HepG2 (cell line): ENCODE results near the gene ACAD8. TPM values are rescaled to one million over a fixed set of nuclear protein-coding genes. Genes with fewer than 3 reads are reported as not detected.

Experiments
- ATAC-seq: fragments of 200-7000 bp; cut with Tn5 transposase; 3 replicates; pipeline ENCODE4 v1.9.1; 2020; ENCODE audit warnings: mild to moderate bottlenecking, moderate library complexity
- BruUV-seq: library from RNA; stranded (reverse); fragments of 400-500 nt; replicated peaks from 2 replicates; lab custom pipeline; 2021; lab: Mats Ljungman, UMichigan
- CTCF ChIA-PET: fragments of 300-600 bp; formaldehyde crosslinking; extraction: SDS; loops from one replicate; lab custom pipeline; 2021; ENCODE audit warnings: low total read pairs, inconsistent platforms, low intra/inter-chr PET ratio; lab: Yijun Ruan, JAX
- POLR2A ChIA-PET: fragments of 350-600 bp; sonication (Branson Sonifier 250); formaldehyde crosslinking; loops from one replicate; lab custom pipeline; 2020; ENCODE audit warnings: antibody characterized with exemption, inconsistent platforms; lab: Yijun Ruan, JAX
- DNase-seq: peaks from one replicate; pipeline ENCODE4 v3.0.0-alpha.2; 2015; ENCODE audit warnings: low spot score
- FAIRE-seq: peaks from 3 replicates; lab custom pipeline; 2011; peaks lifted over from hg19 to GRCh38; lab: Jason Lieb, UNC
- H2AFZ ChIP-seq: one replicate; pipeline ENCODE4 v1.6.1; 2011; ENCODE audit warnings: low read length, inconsistent platforms
- H3K27ac ChIP-seq: fragments of 300-600 bp; 3 replicates; pipeline ENCODE4 v1.8.0; 2011; ENCODE audit warnings: mixed run types, mild to moderate bottlenecking, mixed read lengths, low read length, inconsistent platforms; ENCODE audit not compliant: insufficient read depth; ENCODE audit errors: extremely low read length
- H3K27me3 ChIP-seq, 2 experiments: fragments of 200-600 bp in 1 of 2; 2 replicates in 1 of 2; 3 replicates in 1 of 2; pipeline versions ENCODE4 v1.6.0 to v1.8.0; 2011; ENCODE audit warnings: low read length in 2 of 2, mild to moderate bottlenecking in 2 of 2, moderate library complexity in 2 of 2, inconsistent platforms in 1 of 2; ENCODE audit not compliant: insufficient read depth in 2 of 2, control insufficient read depth in 1 of 2
- H3K36me3 ChIP-seq, 2 experiments: fragments of 200-600 bp in 1 of 2; replicated peaks in 1 of 2; 2 replicates in 1 of 2; 3 replicates in 1 of 2; pipeline versions ENCODE4 v1.5.1 to v1.8.0; 2011; ENCODE audit warnings: low read length in 2 of 2, inconsistent platforms in 1 of 2; ENCODE audit not compliant: insufficient read depth in 2 of 2, control insufficient read depth in 1 of 2
- H3K4me1 ChIP-seq: 2 replicates; pipeline ENCODE4 v1.5.1; 2012; ENCODE audit warnings: low read length, inconsistent platforms; ENCODE audit not compliant: insufficient read depth
- H3K4me2 ChIP-seq: 2 replicates; pipeline ENCODE4 v1.6.0; 2011; ENCODE audit warnings: low read depth, low read length, inconsistent platforms
- H3K4me3 ChIP-seq, 3 experiments: fragments of 200-600 bp in 1 of 3; sonication (generic), shearing (Covaris generic) in 1 of 3; replicated peaks in 1 of 3; 2 replicates each; pipeline ENCODE4 v1.5.1; 2011 to 2016; ENCODE audit warnings: low read length in 3 of 3, inconsistent platforms in 2 of 3, low read depth in 2 of 3, mild to moderate bottlenecking in 2 of 3, control low read depth in 1 of 3, mixed read lengths in 1 of 3; ENCODE audit not compliant: insufficient read depth in 1 of 3
- H3K79me2 ChIP-seq: one replicate; pipeline ENCODE4 v1.6.1; 2011; ENCODE audit warnings: low read length, inconsistent platforms; ENCODE audit not compliant: insufficient read depth
- H3K9ac ChIP-seq: 2 replicates; pipeline ENCODE4 v1.6.0; 2011; ENCODE audit warnings: mild to moderate bottlenecking, low read depth, low read length, inconsistent platforms; ENCODE audit not compliant: insufficient read depth
- H3K9me3 ChIP-seq: 2 replicates; pipeline ENCODE4 v1.5.1; 2012; ENCODE audit warnings: mild to moderate bottlenecking, low read length
- H4K20me1 ChIP-seq: 2 replicates; pipeline ENCODE4 v1.6.0; 2011; ENCODE audit warnings: inconsistent platforms, mild to moderate bottlenecking, low read length, moderate library complexity; ENCODE audit not compliant: insufficient read depth
- ADNP ChIP-seq: sonication (generic); formaldehyde crosslinking; IDR thresholded peaks from 2 replicates; pipeline ENCODE4 v1.4.0; 2020; ENCODE audit warnings: missing genetic modification reagents
- HOXA3 ChIP-seq: sonication (generic); formaldehyde crosslinking; IDR thresholded peaks from 2 replicates; pipeline ENCODE4 v1.5.0; 2020; ENCODE audit warnings: missing genetic modification reagents
- IKZF4 ChIP-seq: sonication (generic); formaldehyde crosslinking; IDR thresholded peaks from 2 replicates; pipeline ENCODE4 v1.5.1; 2020; ENCODE audit warnings: borderline replicate concordance, mild to moderate bottlenecking, low read depth, missing genetic modification reagents; ENCODE audit errors: not compliant biosample characterization
- IRF2 ChIP-seq: IDR thresholded peaks from 2 replicates; pipeline ENCODE4 v1.6.1; 2018; ENCODE audit warnings: missing genetic modification reagents, missing compliant biosample characterization
- IRX3 ChIP-seq: sonication (generic); formaldehyde crosslinking; IDR thresholded peaks from 2 replicates; pipeline ENCODE4 v1.8.1; 2023; ENCODE audit warnings: mild to moderate bottlenecking, low read depth, missing genetic modification reagents, borderline replicate concordance
- MXD3 ChIP-seq: IDR thresholded peaks from 2 replicates; pipeline ENCODE4 v1.6.1; 2016; ENCODE audit warnings: mild to moderate bottlenecking, missing biosample characterization, missing genetic modification reagents
- PRDM10 ChIP-seq: sonication (generic); formaldehyde crosslinking; IDR thresholded peaks from 2 replicates; pipeline ENCODE4 v1.4.0; 2020; ENCODE audit warnings: low read depth, missing genetic modification reagents
- PRPF4 ChIP-seq: fragments of 200-400 bp; formaldehyde crosslinking; IDR thresholded peaks from 2 replicates; pipeline ENCODE4 v1.6.1; 2016; ENCODE audit warnings: low read length, low read depth; ENCODE audit not compliant: poor library complexity, severe bottlenecking
- REL ChIP-seq: sonication (generic); formaldehyde crosslinking; conservative IDR thresholded peaks from 2 replicates; pipeline ENCODE4 v1.8.0; 2022; ENCODE audit warnings: mild to moderate bottlenecking, missing genetic modification reagents, moderate library complexity
- ZNF281 ChIP-seq: sonication (generic); formaldehyde crosslinking; IDR thresholded peaks from 2 replicates; pipeline ENCODE4 v1.4.0; 2020; ENCODE audit warnings: missing genetic modification reagents, borderline replicate concordance
- ZNF878 ChIP-seq: sonication (generic); formaldehyde crosslinking; IDR thresholded peaks from 2 replicates; pipeline ENCODE4 v1.8.1; 2023; ENCODE audit warnings: mild to moderate bottlenecking, missing genetic modification reagents, moderate library complexity
- WGBS: methylation state at CpG from one replicate; pipeline ENCODE4 v1.1.6; 2017; ENCODE audit warnings: low lambda C conversion rate; 5-methylcytosine and 5-hydroxymethylcytosine counted together
- in situ Hi-C: cut with HindIII; loops from 2 replicates; pipeline ENCODE4 v1.10.0; 2017; ENCODE audit warnings: low pct_unique_long_range_greater_than_20kb; ENCODE audit not compliant: extremely low pct_ligation_motif_present
- intact Hi-C: fragments of 100-400 bp; cut with micrococcal nuclease; formaldehyde crosslinking; loops from one replicate; pipeline ENCODE4 v1.10.0; 2022; ENCODE audit not compliant: unreplicated experiment
- polyA plus RNA-seq, 8 experiments: library from polyadenylated mRNA; depleted of rRNA in 3 of 8; stranded (reverse) in 7 of 8; unstranded in 1 of 8; fragments of >200 nt; fragmentation: Illumina TruSeq in 4 of 8; extraction: Trizol in 4 of 8; gene quantifications; 2 replicates each; pipeline versions ENCODE4 v1.2.1 to v1.2.3, GENCODE V29; 2011 to 2016; ENCODE audit warnings: low read depth in 4 of 8, missing spikeins in 1 of 8, mixed read lengths in 1 of 8; ENCODE audit not compliant: insufficient read depth in 1 of 8
- total RNA-seq, 5 experiments: library from RNA; depleted of rRNA; stranded (reverse); fragments of >200 nt; fragmentation: Illumina TruSeq; extraction: Trizol; gene quantifications; 2 replicates each; pipeline ENCODE4 v1.2.3, GENCODE V29; 2016; ENCODE audit warnings: low read depth in 1 of 5

The ACAD8 gene
- total and polyA plus RNA-seq, 2 of the 13 experiments (the other 11 are each of a cell fraction or from before 2014, with no cell fraction given): 13.5 to 20.3 TPM

- no TSS peak for BruUV-seq
- H3K36me3 ChIP-seq: no peaks in the 10 kb centered on the region
- in situ Hi-C loops (no loop called here), intact Hi-C loops (no loop called here)
- POLR2A ChIA-PET: no interaction called here
- ATAC-seq (no peak), DNase-seq (no peak), FAIRE-seq (no peak)
- no peak overlapping the region for H2AFZ ChIP-seq
- H3K27ac ChIP-seq: no peak overlapping the region
- WGBS: 35% methylated on average over 7 of the region's 7 CpGs
- H3K4me1 ChIP-seq: no peaks in the 10 kb centered on the region
- no peak overlapping the region for H3K4me2 ChIP-seq
- H3K9me3 ChIP-seq: no peaks in the 10 kb centered on the region
- H3K4me3 ChIP-seq: no peak overlapping the region
- no peak overlapping the region for H3K9ac ChIP-seq
- TF ChIP-seq PRDM10 (CRISPR knock-in tag) (no peak), ZNF878 (CRISPR knock-in tag) (no peak), HOXA3 (no peak)
- H4K20me1 ChIP-seq: no peaks in the 10 kb centered on the region
- CTCF ChIA-PET: no interaction called here
- no peaks in the 10 kb centered on the region for H3K79me2 ChIP-seq
- H3K27me3 ChIP-seq: peaks cover 0 to 39% of the 10 kb centered on the region in 2 experiments; a peak in 3 of 5 replicates
Measured at GRCh38 chr11:134290646-134291045, 37.3 kb downstream of the ACAD8 start.

GRCh38 chr11:134291196-134291595 is 37.8 kb downstream of the ACAD8 start:
- 49% methylated on average over 6 of the region's 6 CpGs for WGBS
- H4K20me1 ChIP-seq: no peaks in the 10 kb centered on the region
- H3K27ac ChIP-seq: no peak overlapping the region
- in situ Hi-C loops: no loop called here
- H3K4me1 ChIP-seq: no peaks in the 10 kb centered on the region
- no peak overlapping the region for H3K4me2 ChIP-seq
- H2AFZ ChIP-seq: no peak overlapping the region
- H3K79me2 ChIP-seq: no peaks in the 10 kb centered on the region
- intact Hi-C loops: no loop called here
- peaks cover 0 to 39% of the 10 kb centered on the region in 2 experiments; a peak in 3 of 5 replicates for H3K27me3 ChIP-seq
- H3K36me3 ChIP-seq: no peaks in the 10 kb centered on the region
- H3K9me3 ChIP-seq: no peaks in the 10 kb centered on the region
- ChIA-PET CTCF (no interaction called here), POLR2A (no interaction called here)
- ATAC-seq (no peak), DNase-seq (no peak), FAIRE-seq (no peak)
- H3K4me3 ChIP-seq: no peak overlapping the region
- no peak for TF ChIP-seq ZNF281
- no peak for TF ChIP-seq IKZF4 (CRISPR knock-in tag)
- TF ChIP-seq ADNP (CRISPR knock-in tag): no peak
- no peak for TF ChIP-seq REL (CRISPR knock-in tag)
- TF ChIP-seq PRPF4: no peak
- no peak for TF ChIP-seq IRX3 (CRISPR knock-in tag)
- no peak for TF ChIP-seq MXD3 (CRISPR knock-in tag)
- no peak for TF ChIP-seq IRF2 (CRISPR knock-in tag)
- BruUV-seq: no TSS peak
- H3K9ac ChIP-seq: no peak overlapping the region
